Fibroblast of mammary gland (primary cell): Measurements from ENCODE around the gene EXOC6.
"Not testable (repeated sequence)": the region's sequence is repeated elsewhere in the genome, so short reads cannot be mapped to it uniquely, and the experiment has no call there.

Experiments
- DNase-seq: peaks from one replicate; pipeline ENCODE4 v3.0.0-alpha.2; 2010; ENCODE audit warnings: low read depth
- H3K4me3 ChIP-seq: 2 replicates; pipeline ENCODE4 v1.5.1; 2011; ENCODE audit warnings: low read depth, mild to moderate bottlenecking, low read length, moderate library complexity; ENCODE audit not compliant: control insufficient read depth
- TF ChIP-seq, protein P1 (sequence below): conservative IDR thresholded peaks from 2 replicates; pipeline ENCODE4 v1.5.1; 2011; ENCODE audit warnings: low read depth, low read length, inconsistent platforms; ENCODE audit not compliant: control insufficient read depth, insufficient read depth

EXOC6 gene

DNA sequence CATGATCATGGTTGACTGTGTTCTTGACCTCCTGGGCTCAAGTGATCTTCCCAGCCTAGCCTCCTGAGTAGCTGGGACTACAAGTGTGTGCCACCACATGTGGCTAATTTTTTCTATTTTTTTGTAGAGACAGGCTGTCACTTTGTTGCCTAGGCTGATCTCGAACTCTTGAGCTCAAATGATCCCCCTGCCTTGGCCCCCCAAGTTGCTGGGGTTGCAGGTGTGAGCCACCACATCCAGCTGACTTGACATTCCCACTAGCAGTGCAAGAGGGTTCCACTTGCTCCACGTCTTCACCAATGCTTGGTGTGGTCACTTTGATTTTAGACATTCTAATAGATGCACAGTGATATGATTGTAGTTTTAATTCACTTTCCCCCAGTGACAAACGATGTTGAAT lies 250.5 kb downstream of the EXOC6 start:
- H3K4me3 ChIP-seq: no peak overlapping the region
- DNase-seq: no peak
- TF ChIP-seq, protein P1, sequence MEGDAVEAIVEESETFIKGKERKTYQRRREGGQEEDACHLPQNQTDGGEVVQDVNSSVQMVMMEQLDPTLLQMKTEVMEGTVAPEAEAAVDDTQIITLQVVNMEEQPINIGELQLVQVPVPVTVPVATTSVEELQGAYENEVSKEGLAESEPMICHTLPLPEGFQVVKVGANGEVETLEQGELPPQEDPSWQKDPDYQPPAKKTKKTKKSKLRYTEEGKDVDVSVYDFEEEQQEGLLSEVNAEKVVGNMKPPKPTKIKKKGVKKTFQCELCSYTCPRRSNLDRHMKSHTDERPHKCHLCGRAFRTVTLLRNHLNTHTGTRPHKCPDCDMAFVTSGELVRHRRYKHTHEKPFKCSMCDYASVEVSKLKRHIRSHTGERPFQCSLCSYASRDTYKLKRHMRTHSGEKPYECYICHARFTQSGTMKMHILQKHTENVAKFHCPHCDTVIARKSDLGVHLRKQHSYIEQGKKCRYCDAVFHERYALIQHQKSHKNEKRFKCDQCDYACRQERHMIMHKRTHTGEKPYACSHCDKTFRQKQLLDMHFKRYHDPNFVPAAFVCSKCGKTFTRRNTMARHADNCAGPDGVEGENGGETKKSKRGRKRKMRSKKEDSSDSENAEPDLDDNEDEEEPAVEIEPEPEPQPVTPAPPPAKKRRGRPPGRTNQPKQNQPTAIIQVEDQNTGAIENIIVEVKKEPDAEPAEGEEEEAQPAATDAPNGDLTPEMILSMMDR: no peak

DNA sequence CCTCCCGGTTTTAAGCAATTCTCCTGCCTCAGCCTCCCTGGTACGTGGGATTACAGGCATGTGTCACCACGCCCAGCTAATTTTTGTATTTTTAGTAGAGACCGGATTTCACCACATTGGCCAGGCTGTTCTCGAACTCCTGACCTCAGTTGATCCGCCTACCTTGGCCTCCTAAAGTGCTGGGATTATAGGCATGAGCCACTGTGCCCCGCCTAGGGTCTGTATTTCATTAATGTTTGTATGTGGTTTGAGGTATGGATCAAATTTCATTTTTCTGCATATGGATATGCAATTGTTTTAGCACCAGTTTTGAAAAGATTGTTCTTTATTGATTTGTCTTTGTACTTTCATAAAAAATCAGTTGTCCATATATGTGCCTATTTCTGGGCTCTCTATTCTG lies 251.3 kb downstream of the EXOC6 start:
- no peak for DNase-seq
- no peak overlapping the region for H3K4me3 ChIP-seq
- TF ChIP-seq, protein P1: no peak

DNA sequence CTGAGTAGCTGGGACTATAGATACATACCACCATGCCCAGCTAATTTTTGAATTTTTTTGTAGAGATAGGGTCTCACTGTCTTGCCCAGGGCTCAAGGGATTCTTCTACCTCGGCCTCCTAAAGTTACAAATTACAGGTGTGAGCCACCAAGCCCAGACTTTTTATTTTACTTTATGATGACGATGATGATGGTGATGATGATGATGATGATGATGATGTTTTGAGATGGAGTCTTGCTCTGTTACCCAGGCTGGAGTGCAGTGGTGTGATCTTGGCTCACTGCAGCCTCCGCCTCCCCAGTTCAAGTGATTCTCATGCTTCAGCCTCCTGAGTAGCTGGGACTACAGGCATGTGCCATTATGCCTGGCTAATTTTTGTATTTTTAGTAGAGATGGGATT lies 252.8 kb downstream of the EXOC6 start:
- not testable (repeated sequence) for H3K4me3 ChIP-seq, DNase-seq

DNA sequence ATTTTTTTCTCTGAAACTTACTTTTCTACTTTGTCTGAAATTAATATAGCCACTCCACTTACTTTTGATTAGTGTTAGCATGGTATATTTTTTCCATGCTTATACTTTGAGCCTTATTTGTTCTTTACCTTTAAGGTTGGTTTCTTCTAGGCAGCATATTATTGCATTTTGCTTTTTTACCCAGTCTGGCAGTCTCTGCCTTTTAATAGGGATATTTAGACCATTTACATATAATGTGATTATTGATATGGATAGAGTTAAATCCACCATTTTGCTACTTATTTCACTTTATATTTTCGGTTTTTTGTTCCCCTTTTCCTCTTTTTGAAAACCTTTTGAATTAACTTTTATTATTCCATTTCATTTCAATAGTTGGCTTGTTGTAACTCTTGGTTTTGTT lies 255.6 kb downstream of the EXOC6 start:
- TF ChIP-seq, protein P1: no peak
- H3K4me3 ChIP-seq: no peak overlapping the region
- no peak for DNase-seq

DNA sequence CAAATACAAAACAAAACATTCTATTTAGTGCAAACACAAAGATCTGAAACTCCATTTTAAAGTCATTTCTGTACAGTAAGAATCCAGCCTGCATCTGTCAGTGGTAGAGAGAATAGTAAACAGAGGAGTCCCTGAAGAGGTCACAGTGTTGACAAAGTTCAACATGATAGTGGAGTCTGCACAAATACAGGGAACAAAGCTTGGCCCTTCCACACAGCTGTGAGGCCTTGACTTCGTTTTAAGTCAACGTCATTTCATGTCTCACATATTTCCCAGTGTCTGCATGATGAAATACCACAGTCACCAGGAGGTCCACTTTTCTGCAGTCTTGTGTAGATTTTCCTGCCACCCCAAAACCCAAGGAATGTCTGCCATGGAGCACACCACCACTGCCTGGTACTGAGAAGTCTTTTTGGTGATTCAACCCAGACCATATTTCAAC lies 258.3 kb downstream of the EXOC6 start:
- TF ChIP-seq, protein P1: no peak
- DNase-seq: peak; percentile 5
- H3K4me3 ChIP-seq: no peak overlapping the region
